ENCODE data around the gene DUSP1. TPM values are rescaled to one million over a fixed set of nuclear protein-coding genes. Genes with fewer than 3 reads are reported as not detected.
"Not testable (repeated sequence)": the region's sequence is repeated elsewhere in the genome, so short reads cannot be mapped to it uniquely, and the experiment has no call there.

Gene DUSP1
- total RNA-seq, 3 donors from 2014 or later: 90.9 to 233 (median 137) TPM

DNA sequence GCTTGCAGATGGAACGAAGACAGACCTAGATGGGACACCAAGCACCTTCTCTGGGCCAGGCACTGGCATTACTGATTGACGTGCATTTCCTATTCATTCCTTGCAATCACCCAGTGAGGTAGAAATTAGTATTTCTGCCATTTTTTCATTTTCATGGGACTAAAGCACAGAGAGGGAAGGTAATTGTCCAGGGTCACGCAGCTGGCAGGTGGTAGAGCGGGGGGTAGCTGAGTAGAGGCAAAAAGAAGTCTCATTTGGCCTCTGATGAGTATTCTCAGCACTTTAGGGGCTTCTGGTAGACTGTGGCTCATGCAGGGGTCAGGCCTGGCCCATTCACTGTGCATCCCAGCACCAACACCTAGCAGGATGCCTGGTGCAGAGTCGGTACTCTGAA is 19.5 kb upstream of the DUSP1 start:
- intact Hi-C loops (cut with DNase I, micrococcal nuclease): no loop called here
- no peak for ATAC-seq

GRCh38 chr5:172789687-172790495 is 18.9 kb upstream of the DUSP1 start:
- Histone ChIP-seq H3K4me3 (no peak overlapping the region), H3K36me3 (ENCODE audit: low read depth) (no peaks in the 10 kb centered on the region), H3K9me3 (no peaks in the 10 kb centered on the region), H3K4me1 (ENCODE audit: low read depth) (peaks cover 20% of the 10 kb centered on the region)
- ATAC-seq (no peak), DNase-seq (no peak)
- intact Hi-C loops (cut with DNase I, micrococcal nuclease): no loop called here
- TF ChIP-seq CTCF (IDR thresholded peaks at IDR 0.05): no peak

More for the DNA sequence above, 19.5 kb upstream of the DUSP1 start:
- TF ChIP-seq CTCF (IDR thresholded peaks at IDR 0.05): no peak
- no peak for DNase-seq
- Histone ChIP-seq H3K4me1 (ENCODE audit: low read depth) (peaks cover 20% of the 10 kb centered on the region), H3K9me3 (no peaks in the 10 kb centered on the region), H3K36me3 (ENCODE audit: low read depth) (no peaks in the 10 kb centered on the region), H3K4me3 (no peak overlapping the region)

GRCh38 chr5:172788771-172789686 is 18.0 kb upstream of the DUSP1 start:
- no peak overlapping the region for H3K4me3 ChIP-seq
- TF ChIP-seq CTCF (IDR thresholded peaks at IDR 0.05): no peak
- DNase-seq (peak; percentile 77 to 84 (median 81)), ATAC-seq (peak; percentile 92)
- H3K9me3 ChIP-seq: no peaks in the 10 kb centered on the region
- intact Hi-C loops (cut with DNase I, micrococcal nuclease): no loop called here
- no peaks in the 10 kb centered on the region for H3K36me3 ChIP-seq (ENCODE audit: low read depth)
- peaks cover 20% of the 10 kb centered on the region for H3K4me1 ChIP-seq (ENCODE audit: low read depth)

DNA sequence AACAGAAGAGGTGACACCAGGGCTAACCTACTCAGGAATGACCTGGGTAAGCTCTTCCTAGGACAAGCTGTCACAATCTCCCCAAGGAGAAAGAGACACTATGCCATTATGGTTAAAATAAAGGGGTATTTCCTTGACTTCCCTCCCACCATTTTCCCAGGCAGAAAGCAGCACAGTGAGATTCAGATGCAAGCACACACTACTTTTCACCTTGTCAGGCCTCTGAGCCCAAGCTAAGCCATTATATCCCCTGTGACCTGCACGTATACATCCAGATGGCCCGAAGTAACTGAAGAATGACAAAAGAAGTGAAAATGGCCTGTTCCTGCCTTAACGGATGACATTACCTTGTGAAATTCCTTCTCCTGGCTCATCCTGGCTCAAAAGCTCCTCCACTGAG is 16.5 kb upstream of the DUSP1 start:
- ATAC-seq; H3K9me3 ChIP-seq; intact Hi-C loops (cut with DNase I, micrococcal nuclease); H3K4me3 ChIP-seq; DNase-seq; H3K36me3 ChIP-seq (ENCODE audit: low read depth): not testable (repeated sequence)
- H3K4me1 ChIP-seq (ENCODE audit: low read depth): peaks cover 20% of the 10 kb centered on the region

DNA sequence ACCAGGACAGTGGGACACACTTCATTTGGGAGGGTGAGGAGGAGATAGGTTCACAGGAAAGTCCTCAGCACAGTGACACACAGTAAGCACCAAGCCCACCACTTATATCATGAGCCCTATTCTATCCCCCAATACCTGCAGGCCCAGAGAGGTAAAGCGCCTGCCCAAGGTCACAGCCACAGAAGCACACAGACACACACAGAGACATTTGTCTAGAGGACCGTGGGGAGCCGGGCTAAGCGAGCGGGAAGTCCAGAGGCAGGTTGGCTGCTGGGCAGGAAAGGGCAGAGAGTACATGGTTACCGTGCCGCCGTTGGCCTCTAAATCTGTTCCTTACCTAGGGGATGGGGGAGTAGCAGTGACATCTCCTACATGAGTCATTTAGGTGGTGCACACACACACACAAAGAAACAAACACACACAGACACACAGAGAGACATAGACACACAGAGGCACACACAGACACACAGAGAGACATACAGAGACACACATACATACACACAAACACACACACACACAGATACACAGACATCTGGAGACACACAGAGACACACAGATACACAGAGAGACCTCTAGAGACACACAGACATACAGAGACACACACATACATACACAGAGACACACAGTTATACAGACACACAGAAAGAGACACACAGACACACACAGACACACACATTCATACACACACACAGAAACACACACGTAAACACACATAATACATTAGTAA is 15.9 kb upstream of the DUSP1 start:
- Histone ChIP-seq H3K36me3 (ENCODE audit: low read depth) (no peaks in the 10 kb centered on the region), H3K4me1 (ENCODE audit: low read depth) (peaks cover 25% of the 10 kb centered on the region), H3K4me3 (no peak overlapping the region), H3K9me3 (no peaks in the 10 kb centered on the region)
- DNase-seq (peak in 1 of 3 donors; percentile 31), ATAC-seq (no peak)
- no peak for TF ChIP-seq CTCF (IDR thresholded peaks at IDR 0.05)
- intact Hi-C loops (cut with DNase I, micrococcal nuclease): no loop called here

All from mucosa of descending colon (tissue), 3 donors.